DMS 273 treated with DMSO at 0.1 percent for 48 hours (cell line): ENCODE data around the gene TADA2B.
"Not testable (repeated sequence)": the region's sequence is repeated elsewhere in the genome, so short reads cannot be mapped to it uniquely, and the experiment has no call there.

ENCODE experiments used
- DNase-seq: peaks from one replicate; lab custom pipeline; 2025; lab: John Stamatoyannopoulos, UW

Gene TADA2B

GRCh38 chr4:7083597-7084563, 40.7 kb downstream of the TADA2B start:
- no peak for DNase-seq

- not testable (repeated sequence) for DNase-seq
Measured at GRCh38 chr4:7084564-7084961, 41.4 kb downstream of the TADA2B start.

- no peak for DNase-seq
Measured at GRCh38 chr4:7086384-7086783, 43.2 kb downstream of the TADA2B start.

GRCh38 chr4:7087036-7087435, 43.9 kb downstream of the TADA2B start:
- DNase-seq, result no peak

- DNase-seq, result no peak
Measured at GRCh38 chr4:7089213-7089986, 46.2 kb downstream of the TADA2B start.

- DNase-seq, result no peak
Measured at GRCh38 chr4:7092026-7092425, 48.9 kb downstream of the TADA2B start.

GRCh38 chr4:7094916-7095315, 51.7 kb downstream of the TADA2B start:
- DNase-seq, result no peak

GRCh38 chr4:7095611-7096155, 52.5 kb downstream of the TADA2B start:
- DNase-seq, result no peak

GRCh38 chr4:7096236-7096635, 53.1 kb downstream of the TADA2B start:
- DNase-seq, result no peak

GRCh38 chr4:7101692-7102515, 58.7 kb downstream of the TADA2B start:
- peak; percentile 49 for DNase-seq

GRCh38 chr4:7102516-7102909, 59.3 kb downstream of the TADA2B start:
- DNase-seq, result not testable (repeated sequence)

- DNase-seq, result peak; percentile 48
Measured at GRCh38 chr4:7103031-7103606, 59.9 kb downstream of the TADA2B start.

GRCh38 chr4:7103607-7104365, 60.6 kb downstream of the TADA2B start:
- DNase-seq, result no peak

GRCh38 chr4:7104366-7105031, 61.3 kb downstream of the TADA2B start:
- no peak for DNase-seq

- no peak for DNase-seq
Measured at GRCh38 chr4:7105276-7105675, 62.1 kb downstream of the TADA2B start.

GRCh38 chr4:7107166-7107905, 64.2 kb downstream of the TADA2B start:
- no peak for DNase-seq
